A673 (cell line): ENCODE results near the gene NRL.

ENCODE experiments used
- CTCF ChIP-seq: fragments of 300-800, 200-600 bp; sonication (generic); conservative IDR thresholded peaks from 2 replicates; pipeline ENCODE4 v1.5.1; 2017; ENCODE audit warnings: low read depth, mild to moderate bottlenecking, antibody characterized with exemption, low read length, moderate library complexity, mixed read lengths
- EZH2 ChIP-seq: fragments of 200-600 bp; sonication (generic); IDR thresholded peaks from 2 replicates; pipeline ENCODE4 v1.6.1; 2017; ENCODE audit warnings: borderline replicate concordance, low read depth, mild to moderate bottlenecking, mixed read lengths, antibody characterized with exemption, low read length; ENCODE audit not compliant: poor library complexity, severe bottlenecking

- TF ChIP-seq CTCF (no peak), EZH2 (no peak)
Measured at GRCh38 chr14:24087004-24087403, 27.7 kb downstream of the NRL start.
